H1 (cell line): ENCODE results near the gene SLC2A4RG.

Experiments
- CHD1 ChIP-seq: IDR thresholded peaks from 2 replicates; pipeline ENCODE4 v1.6.1; 2012; ENCODE audit warnings: low read depth, low read length, improper control_type of control experiment
- CTCF ChIP-seq, 3 experiments: IDR thresholded peaks; 1 replicate in 2 of 3; 2 replicates in 1 of 3; pipeline versions ENCODE4 v1.5.1 to v1.6.1; 2011; ENCODE audit warnings: low read length in 3 of 3, mild to moderate bottlenecking in 3 of 3, inconsistent platforms in 2 of 3, low read depth in 1 of 3, moderate library complexity in 1 of 3; ENCODE audit not compliant: insufficient read depth in 1 of 3; ENCODE audit errors: control extremely low read depth in 1 of 3
- EZH2 ChIP-seq: fragments of 200-600 bp; sonication (generic); IDR thresholded peaks from 2 replicates; pipeline ENCODE4 v1.7.1; 2012; ENCODE audit warnings: low read depth, mild to moderate bottlenecking, moderate library complexity, low read length, inconsistent platforms; ENCODE audit not compliant: severe bottlenecking
- KDM5A ChIP-seq: fragments of 200-600 bp; IDR thresholded peaks from 2 replicates; pipeline ENCODE4 v1.7.1; 2012; ENCODE audit warnings: mild to moderate bottlenecking, low read length, inconsistent platforms, mixed read lengths
- RNF2 ChIP-seq: fragments of 200-900, 300-1000 bp; sonication (generic); IDR thresholded peaks from 2 replicates; pipeline ENCODE4 v1.7.1; 2016; ENCODE audit warnings: borderline replicate concordance, low read depth, mild to moderate bottlenecking, antibody characterized with exemption, low read length; ENCODE audit not compliant: poor library complexity, severe bottlenecking; ENCODE audit errors: missing control alignments
- SRF ChIP-seq: IDR thresholded peaks from 2 replicates; pipeline ENCODE4 v1.6.1; 2011; ENCODE audit warnings: mild to moderate bottlenecking, low read depth, low read length, moderate library complexity

- TF ChIP-seq KDM5A (no peak), CHD1 (no peak), CTCF (IDR thresholded peaks at IDR 0.05; ENCODE audit: control extremely low read depth in 1 of 3, insufficient read depth in 1 of 3, low read depth in 1 of 3, low read length in 3 of 3) (no peak), RNF2 (no peak), EZH2 (no peak), SRF (no peak)
Observed at GRCh38 chr20:63692436-63693082, 47.0 kb upstream of the SLC2A4RG start.
